Lower leg skin (tissue), 3 donors: ENCODE data around the gene DPH6.

Experiments used
- POLR2A ChIP-seq, 2 donors: fragments of 450-650 bp; IDR thresholded peaks; one replicate each; pipeline ENCODE4 v1.6.1; 2016 to 2017; ENCODE audit warnings: antibody characterized with exemption in 2 of 2, mild to moderate bottlenecking in 1 of 2, moderate library complexity in 1 of 2
- TF ChIP-seq, protein P1 (sequence below), 3 donors: fragments of 450-650 bp; IDR thresholded peaks; one replicate each; pipeline ENCODE4 v1.5.1; 2016; ENCODE audit warnings: antibody characterized with exemption in 3 of 3, mild to moderate bottlenecking in 3 of 3, moderate library complexity in 2 of 3

- TF ChIP-seq, protein P1, sequence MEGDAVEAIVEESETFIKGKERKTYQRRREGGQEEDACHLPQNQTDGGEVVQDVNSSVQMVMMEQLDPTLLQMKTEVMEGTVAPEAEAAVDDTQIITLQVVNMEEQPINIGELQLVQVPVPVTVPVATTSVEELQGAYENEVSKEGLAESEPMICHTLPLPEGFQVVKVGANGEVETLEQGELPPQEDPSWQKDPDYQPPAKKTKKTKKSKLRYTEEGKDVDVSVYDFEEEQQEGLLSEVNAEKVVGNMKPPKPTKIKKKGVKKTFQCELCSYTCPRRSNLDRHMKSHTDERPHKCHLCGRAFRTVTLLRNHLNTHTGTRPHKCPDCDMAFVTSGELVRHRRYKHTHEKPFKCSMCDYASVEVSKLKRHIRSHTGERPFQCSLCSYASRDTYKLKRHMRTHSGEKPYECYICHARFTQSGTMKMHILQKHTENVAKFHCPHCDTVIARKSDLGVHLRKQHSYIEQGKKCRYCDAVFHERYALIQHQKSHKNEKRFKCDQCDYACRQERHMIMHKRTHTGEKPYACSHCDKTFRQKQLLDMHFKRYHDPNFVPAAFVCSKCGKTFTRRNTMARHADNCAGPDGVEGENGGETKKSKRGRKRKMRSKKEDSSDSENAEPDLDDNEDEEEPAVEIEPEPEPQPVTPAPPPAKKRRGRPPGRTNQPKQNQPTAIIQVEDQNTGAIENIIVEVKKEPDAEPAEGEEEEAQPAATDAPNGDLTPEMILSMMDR (IDR thresholded peaks at IDR 0.05) = no peak
- TF ChIP-seq POLR2A (IDR thresholded peaks at IDR 0.05) = no peak
These were observed 781 bp upstream of the DPH6 start for GRCh38 chr15:35546511-35547381.
